GM23248 (cell line): ENCODE data around the gene MACROD2. TPM values are rescaled to one million over a fixed set of nuclear protein-coding genes. Genes with fewer than 3 reads are reported as not detected.
"Not testable (repeated sequence)": the region's sequence is repeated elsewhere in the genome, so short reads cannot be mapped to it uniquely, and the experiment has no call there.

Source experiments
- DNase-seq: peaks from one replicate; pipeline ENCODE4 v3.0.0-alpha.2; 2015
- H2AFZ ChIP-seq: fragments of 200-600 bp; sonication (generic); 2 replicates; pipeline ENCODE4 v1.6.1; 2016; ENCODE audit warnings: antibody characterized with exemption
- H3F3A ChIP-seq: fragments of 200-600 bp; sonication (generic); 2 replicates; pipeline ENCODE4 v1.6.1; 2016; ENCODE audit warnings: mild to moderate bottlenecking, antibody characterized with exemption, mixed run types; ENCODE audit not compliant: insufficient read depth
- H3K27ac ChIP-seq: fragments of 200-600 bp; sonication (generic); 2 replicates; pipeline ENCODE4 v1.5.1; 2016; ENCODE audit warnings: mild to moderate bottlenecking
- H3K27me3 ChIP-seq: fragments of 200-600 bp; sonication (generic); replicated peaks from 2 replicates; pipeline ENCODE4 v1.6.1; 2016; ENCODE audit warnings: mild to moderate bottlenecking; ENCODE audit not compliant: insufficient read depth
- H3K36me3 ChIP-seq: fragments of 200-600 bp; sonication (generic); 2 replicates; pipeline ENCODE4 v1.6.1; 2016; ENCODE audit warnings: low read depth, mild to moderate bottlenecking
- H3K4me1 ChIP-seq: fragments of 200-600 bp; sonication (generic); 2 replicates; pipeline ENCODE4 v1.6.1; 2016; ENCODE audit warnings: mild to moderate bottlenecking; ENCODE audit not compliant: insufficient read depth
- H3K4me2 ChIP-seq: fragments of 200-600 bp; sonication (generic); one replicate; pipeline ENCODE4 v1.6.1; 2016; ENCODE audit warnings: mild to moderate bottlenecking; ENCODE audit not compliant: unreplicated experiment
- H3K4me3 ChIP-seq: fragments of 200-600 bp; sonication (generic); 2 replicates; pipeline ENCODE4 v1.5.1; 2016; ENCODE audit warnings: mild to moderate bottlenecking
- H3K79me2 ChIP-seq: fragments of 200-600 bp; sonication (generic); 2 replicates; pipeline ENCODE4 v1.6.1; 2016; ENCODE audit warnings: mild to moderate bottlenecking; ENCODE audit not compliant: insufficient read depth
- H3K9ac ChIP-seq: fragments of 200-600 bp; sonication (generic); 2 replicates; pipeline ENCODE4 v1.6.1; 2016; ENCODE audit warnings: mild to moderate bottlenecking
- H3K9me2 ChIP-seq: fragments of 200-600 bp; sonication (generic); 2 replicates; pipeline ENCODE4 v1.6.1; 2016; ENCODE audit warnings: mixed run types, mild to moderate bottlenecking, moderate library complexity; ENCODE audit not compliant: insufficient read depth
- H3K9me3 ChIP-seq: fragments of 200-600 bp; sonication (generic); one replicate; pipeline ENCODE4 v1.6.1; 2017; ENCODE audit warnings: low read depth
- H4K20me1 ChIP-seq: fragments of 200-600 bp; sonication (generic); 2 replicates; pipeline ENCODE4 v1.6.0; 2016; ENCODE audit not compliant: insufficient read depth
- EZH2 ChIP-seq: fragments of 200-600 bp; sonication (generic); IDR thresholded peaks from 2 replicates; pipeline ENCODE4 v1.6.1; 2018; ENCODE audit warnings: antibody characterized with exemption, mild to moderate bottlenecking; ENCODE audit not compliant: insufficient read depth, poor library complexity, severe bottlenecking
- EZH2phosphoT487 ChIP-seq: fragments of 200-600 bp; sonication (generic); IDR thresholded peaks from 2 replicates; pipeline ENCODE4 v1.6.1; 2018; ENCODE audit warnings: antibody characterized with exemption, moderate library complexity, mild to moderate bottlenecking, low read depth; ENCODE audit not compliant: insufficient read depth
- WGBS, 2 experiments: methylation state at CpG; one replicate each; pipeline ENCODE4 v1.1.6; 2015 to 2017; ENCODE audit warnings: low lambda C conversion rate in 2 of 2, low coverage in 1 of 2; ENCODE audit errors: missing lambda C conversion rate in 2 of 2; 5-methylcytosine and 5-hydroxymethylcytosine counted together
- in situ Hi-C: fragments of 300-500 bp; cut with MboI; formaldehyde crosslinking; loops from 2 replicates; pipeline ENCODE4 v1.15.0; 2020
- polyA plus RNA-seq: library from polyadenylated mRNA; unstranded; fragments of >200 nt; fragmentation: Nextera tagmentation; extraction: Ambion mirVana; gene quantifications from 2 replicates; pipeline ENCODE4 v1.2.1, GENCODE V29; 2016
- total RNA-seq: library from RNA; depleted of rRNA; stranded (reverse); fragments of >200 nt; shearing (Covaris generic); gene quantifications from 2 replicates; pipeline ENCODE4 v1.2.3, GENCODE V29; 2014

MACROD2 gene
- total and polyA plus RNA-seq, 2 experiments from 2014 or later: 1.1 to 3.1 TPM

GRCh38 chr20:14453259-14453658 is 457.9 kb downstream of the MACROD2 start:
- Histone ChIP-seq H3K36me3 (no peaks in the 10 kb centered on the region), H3K9ac (no peak overlapping the region), H3K4me3 (no peak overlapping the region), H3K27ac (no peak overlapping the region), H3K4me2 (no peak overlapping the region), H3K9me3 (no peaks in the 10 kb centered on the region), H3K4me1 (peaks cover 10% of the 10 kb centered on the region), H4K20me1 (no peaks in the 10 kb centered on the region), H3F3A (peaks cover 3% of the 10 kb centered on the region), H2AFZ (no peak overlapping the region), H3K9me2 (no peaks in the 10 kb centered on the region), H3K79me2 (no peaks in the 10 kb centered on the region), H3K27me3 (no peaks in the 10 kb centered on the region)
- no peak for TF ChIP-seq EZH2phosphoT487
- TF ChIP-seq EZH2: no peak
- in situ Hi-C loops: no loop called here
- DNase-seq: no peak
- WGBS, 2 experiments: 86 to 88% methylated on average over 3 of the region's 3 CpGs

GRCh38 chr20:14454296-14454695 is 459.0 kb downstream of the MACROD2 start:
- Histone ChIP-seq H3K27me3 (no peaks in the 10 kb centered on the region), H3K4me3 (no peak overlapping the region), H3K4me2 (no peak overlapping the region), H2AFZ (no peak overlapping the region), H3K36me3 (no peaks in the 10 kb centered on the region), H3F3A (peaks cover 3% of the 10 kb centered on the region), H4K20me1 (no peaks in the 10 kb centered on the region), H3K79me2 (no peaks in the 10 kb centered on the region), H3K9me3 (no peaks in the 10 kb centered on the region), H3K4me1 (peaks cover 6% of the 10 kb centered on the region), H3K9ac (no peak overlapping the region), H3K27ac (no peak overlapping the region), H3K9me2 (no peaks in the 10 kb centered on the region)
- WGBS, 2 experiments: 29 to 36% methylated on average over 1 of the region's 1 CpG
- DNase-seq: no peak
- in situ Hi-C loops: no loop called here
- TF ChIP-seq EZH2phosphoT487: no peak
- no peak for TF ChIP-seq EZH2

GRCh38 chr20:14467104-14467827 is 471.9 kb downstream of the MACROD2 start:
- H3K9me3 ChIP-seq, H3K4me3 ChIP-seq, H2AFZ ChIP-seq, H3K27ac ChIP-seq, H3K9ac ChIP-seq, H3F3A ChIP-seq, H3K4me1 ChIP-seq, in situ Hi-C loops, H3K4me2 ChIP-seq, H3K9me2 ChIP-seq, H3K36me3 ChIP-seq, H3K79me2 ChIP-seq, H4K20me1 ChIP-seq, H3K27me3 ChIP-seq, DNase-seq: not testable (repeated sequence)
- WGBS, 2 experiments: 82 to 87% methylated on average over 17 of the region's 17 CpGs

- no peaks in the 10 kb centered on the region for H3F3A ChIP-seq
- H3K9ac ChIP-seq: no peak overlapping the region
- no peaks in the 10 kb centered on the region for H3K27me3 ChIP-seq
- H3K4me2 ChIP-seq: no peak overlapping the region
- no peak overlapping the region for H3K27ac ChIP-seq
- H3K4me3 ChIP-seq: no peak overlapping the region
- H3K4me1 ChIP-seq: no peaks in the 10 kb centered on the region
- in situ Hi-C loops: no loop called here
- DNase-seq: no peak
- WGBS, 2 experiments: 67 to 73% methylated on average over 12 of the region's 12 CpGs
- TF ChIP-seq EZH2phosphoT487 (no peak), EZH2 (no peak)
- no peaks in the 10 kb centered on the region for H3K9me3 ChIP-seq
- no peaks in the 10 kb centered on the region for H3K9me2 ChIP-seq
- no peaks in the 10 kb centered on the region for H3K36me3 ChIP-seq
- no peak overlapping the region for H2AFZ ChIP-seq
- H3K79me2 ChIP-seq: no peaks in the 10 kb centered on the region
- no peaks in the 10 kb centered on the region for H4K20me1 ChIP-seq
These were observed 475.0 kb downstream of the MACROD2 start for GRCh38 chr20:14470231-14470899.
